CD1c-positive myeloid dendritic cell (primary cell): Measurements from ENCODE around the gene ERCC4.

Experiments
- DNase-seq: peaks from one replicate; pipeline ENCODE4 v3.0.0-alpha.2; 2016; ENCODE audit errors: extremely low spot score

Gene ERCC4

GRCh38 chr16:13948086-13948485 is 28.1 kb downstream of the ERCC4 start:
- no peak for DNase-seq

GRCh38 chr16:13950821-13951547 is 31.0 kb downstream of the ERCC4 start:
- DNase-seq: peak; percentile 19

GRCh38 chr16:13951611-13952010 is 31.7 kb downstream of the ERCC4 start:
- no peak for DNase-seq

- no peak for DNase-seq
Measured at GRCh38 chr16:13953501-13953900, 33.5 kb downstream of the ERCC4 start.

GRCh38 chr16:13956635-13957196 is 36.8 kb downstream of the ERCC4 start:
- no peak for DNase-seq

GRCh38 chr16:13957197-13958078 is 37.5 kb downstream of the ERCC4 start:
- DNase-seq: peak; percentile 94

DNA sequence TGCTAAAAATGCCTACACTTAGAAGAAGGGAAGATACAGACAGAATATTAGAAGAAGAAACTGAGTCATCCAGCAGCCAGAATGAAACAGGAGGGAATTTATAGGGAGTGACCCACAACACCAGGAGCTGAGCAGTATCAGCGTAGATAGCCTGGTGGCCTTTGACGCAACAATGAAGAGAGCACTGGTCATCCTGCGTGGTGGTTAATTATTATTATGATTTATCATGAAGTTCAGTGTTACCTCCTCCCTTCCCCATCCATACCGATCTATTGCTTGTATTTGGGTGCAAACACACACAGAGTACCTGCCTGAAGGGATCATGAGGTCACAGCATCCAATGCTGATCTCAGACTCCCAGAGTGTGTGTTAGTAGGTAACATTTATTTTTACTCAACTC is 38.5 kb downstream of the ERCC4 start:
- DNase-seq: no peak

DNA sequence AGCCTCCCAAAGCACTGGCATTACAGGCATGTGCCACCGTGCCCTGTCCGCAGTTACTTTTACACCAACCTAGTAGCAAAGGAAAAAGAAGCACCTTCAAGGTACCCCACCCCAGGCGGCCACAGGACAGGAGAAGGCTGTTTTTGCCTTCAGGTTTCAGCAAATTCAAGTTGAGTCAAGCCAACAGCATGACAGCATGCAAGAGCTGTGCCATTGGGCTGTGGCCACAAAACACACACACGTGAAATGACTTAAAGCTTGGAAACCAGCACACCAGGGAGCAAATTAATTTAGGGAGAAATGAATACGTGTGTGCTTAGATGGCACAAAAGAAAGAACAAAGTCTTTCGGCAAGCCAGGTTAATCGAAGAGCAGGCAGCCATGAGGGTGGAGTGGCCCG is 39.7 kb downstream of the ERCC4 start:
- no peak for DNase-seq

- DNase-seq: no peak
Measured at GRCh38 chr16:13961099-13961811, 41.3 kb downstream of the ERCC4 start.

GRCh38 chr16:13962232-13962631 is 42.3 kb downstream of the ERCC4 start:
- DNase-seq: no peak

DNA sequence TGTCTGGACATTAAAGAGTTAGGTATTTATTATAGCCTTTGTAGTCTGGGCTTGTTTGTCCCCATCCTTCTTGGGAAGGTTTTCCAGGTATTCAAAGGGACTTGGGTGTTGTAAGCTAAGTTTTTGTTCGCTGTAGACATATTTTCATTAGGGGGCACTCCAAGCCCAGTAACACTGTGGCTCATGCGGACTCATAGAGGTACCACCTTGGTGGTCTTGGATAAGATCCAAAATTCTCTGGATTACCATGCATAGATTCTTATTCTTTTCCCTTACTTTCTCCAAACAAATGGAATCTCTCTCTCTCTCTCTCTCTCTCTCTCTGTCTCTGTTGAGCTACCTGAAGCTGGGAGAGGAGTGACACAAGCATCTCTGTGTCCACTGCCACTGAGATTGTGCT is 48.9 kb downstream of the ERCC4 start:
- DNase-seq: no peak

GRCh38 chr16:13969711-13970110 is 49.8 kb downstream of the ERCC4 start:
- no peak for DNase-seq

DNA sequence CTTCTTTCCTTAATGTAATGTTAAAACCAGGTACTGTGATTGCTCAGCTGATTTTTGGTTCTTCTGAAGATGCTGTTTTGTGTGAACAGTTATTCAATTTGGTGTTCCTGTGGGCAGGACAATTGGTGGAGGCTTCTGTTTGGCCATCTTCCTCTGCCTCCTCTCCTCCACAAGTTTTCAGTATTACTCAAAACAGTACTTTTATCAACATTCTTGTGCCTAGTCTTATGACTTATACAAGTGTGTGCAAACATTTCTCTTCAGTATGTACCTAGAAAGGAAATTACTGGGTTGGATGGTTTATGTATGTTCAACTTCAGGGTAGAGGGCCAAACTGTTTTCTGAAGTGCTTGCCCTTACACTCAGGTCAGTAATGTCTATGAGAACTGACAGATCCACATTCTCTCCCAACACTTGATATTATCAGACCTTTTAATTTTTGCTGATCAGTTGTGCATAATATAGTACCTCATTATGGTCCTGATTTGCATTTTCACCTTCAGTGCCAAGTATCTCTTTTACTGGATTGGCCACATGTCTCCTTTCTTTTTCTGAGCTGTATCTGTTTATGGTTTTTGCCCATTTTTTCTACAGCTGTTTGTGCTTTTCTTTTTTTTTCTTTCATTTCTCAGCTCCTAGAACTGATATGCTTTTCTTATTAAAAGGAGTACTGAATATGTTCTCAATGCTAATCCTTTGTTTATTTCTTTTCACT is 50.9 kb downstream of the ERCC4 start:
- DNase-seq: no peak

GRCh38 chr16:13973321-13974023 is 53.5 kb downstream of the ERCC4 start:
- DNase-seq: no peak

DNA sequence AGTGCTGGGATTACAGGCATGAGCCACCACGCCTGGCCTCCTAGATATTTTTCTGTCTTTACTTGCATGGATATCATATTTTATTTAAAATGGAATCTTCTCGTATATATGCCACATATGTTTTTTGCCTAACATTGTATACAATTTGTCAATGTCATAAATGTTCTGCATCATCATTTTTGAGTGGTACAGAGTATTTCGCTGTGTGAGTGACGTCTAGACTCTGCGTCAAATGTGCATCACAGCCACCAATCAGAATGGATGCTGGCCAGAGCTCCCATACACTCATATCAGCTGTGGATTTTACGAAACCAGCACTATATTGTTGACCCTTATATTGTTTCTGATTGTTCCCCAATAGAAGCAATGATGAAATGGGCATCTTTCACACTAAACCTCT is 57.2 kb downstream of the ERCC4 start:
- DNase-seq: no peak

GRCh38 chr16:13982451-13982850 is 62.5 kb downstream of the ERCC4 start:
- no peak for DNase-seq

- no peak for DNase-seq
Measured at GRCh38 chr16:13983625-13984024, 63.7 kb downstream of the ERCC4 start.

DNA sequence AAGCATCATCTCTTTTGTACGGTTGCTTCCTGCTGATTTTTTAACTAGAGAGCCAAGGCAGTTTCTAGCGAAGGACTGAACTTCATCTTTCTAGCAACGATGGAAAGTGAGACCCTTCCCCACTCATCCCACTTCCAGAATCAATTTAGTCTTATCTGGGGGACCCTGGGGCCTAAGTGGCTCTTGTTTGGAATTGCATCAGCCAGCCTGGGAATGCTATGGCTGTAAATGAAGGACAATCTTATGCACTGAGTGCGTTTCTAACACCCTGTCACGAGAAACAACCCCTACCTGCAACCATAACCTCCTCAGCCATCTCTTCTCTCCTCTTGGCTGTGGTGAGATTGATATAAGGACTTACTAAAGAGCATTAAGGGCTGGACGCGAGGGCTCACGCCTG is 64.8 kb downstream of the ERCC4 start:
- no peak for DNase-seq

- DNase-seq: no peak
Measured at GRCh38 chr16:13988038-13988437, 68.1 kb downstream of the ERCC4 start.

- no peak for DNase-seq
Measured at GRCh38 chr16:13992322-13992721, 72.4 kb downstream of the ERCC4 start.

DNA sequence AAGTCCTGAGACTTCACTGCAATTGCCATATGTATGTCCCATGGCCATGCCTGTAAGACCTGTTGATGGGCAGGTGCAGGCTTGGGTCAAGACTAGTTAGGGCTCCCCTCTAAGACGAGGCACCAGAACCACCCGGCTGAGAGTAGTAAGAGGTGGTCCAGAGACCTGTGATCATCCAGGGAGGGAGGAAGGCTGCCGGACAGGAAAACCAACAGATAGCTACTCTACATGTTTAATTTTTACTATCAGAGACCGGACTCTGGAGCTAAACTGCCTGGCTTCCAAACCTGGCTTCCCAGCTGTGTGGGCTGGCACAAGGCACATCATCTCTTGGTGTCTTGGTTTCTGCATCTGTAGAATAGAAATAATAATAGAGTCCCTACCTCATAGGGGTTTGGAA is 73.0 kb downstream of the ERCC4 start:
- no peak for DNase-seq
